ENCODE results near the gene COA1. TPM values are rescaled to one million over a fixed set of nuclear protein-coding genes. Genes with fewer than 3 reads are reported as not detected.

Gene COA1
- total RNA-seq, 4 donors from 2014 or later: 20.5 to 59.1 (median 42.3) TPM

DNA sequence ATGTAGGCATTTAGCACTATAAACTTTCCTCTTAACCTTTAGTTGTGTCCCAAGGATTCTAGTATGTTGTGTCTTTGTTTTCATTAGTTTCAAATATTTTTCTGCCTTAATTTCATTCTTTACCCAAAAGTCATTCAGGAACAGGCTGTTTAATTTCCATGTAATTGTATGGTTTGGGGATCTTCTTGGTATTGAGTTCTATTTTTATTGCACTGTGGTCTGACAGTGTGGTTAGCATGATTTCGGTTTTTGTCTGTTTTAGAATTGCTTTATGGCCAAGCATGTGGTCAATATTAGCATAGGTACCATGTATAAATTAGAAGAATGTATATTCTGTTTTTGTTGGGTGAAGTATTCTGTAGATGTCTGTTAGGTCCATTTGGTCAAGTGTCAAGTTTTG is 26.3 kb downstream of the COA1 start:
- Histone ChIP-seq H3K27ac (no peak overlapping the region), H3K27me3 (no peaks in the 10 kb centered on the region), H3K36me3 (peaks cover 0 to 13% (median 0%) of the 10 kb centered on the region in 3 donors), H3K9me3 (no peaks in the 10 kb centered on the region), H3K4me1 (peaks cover 0 to 10% (median 3%) of the 10 kb centered on the region in 3 donors), H3K4me3 (no peak overlapping the region)
- DNase-seq: no peak
- 27 to 85% methylated on average over 1 of the region's 1 CpG for WGBS, 2 donors
- TF ChIP-seq, protein P1, sequence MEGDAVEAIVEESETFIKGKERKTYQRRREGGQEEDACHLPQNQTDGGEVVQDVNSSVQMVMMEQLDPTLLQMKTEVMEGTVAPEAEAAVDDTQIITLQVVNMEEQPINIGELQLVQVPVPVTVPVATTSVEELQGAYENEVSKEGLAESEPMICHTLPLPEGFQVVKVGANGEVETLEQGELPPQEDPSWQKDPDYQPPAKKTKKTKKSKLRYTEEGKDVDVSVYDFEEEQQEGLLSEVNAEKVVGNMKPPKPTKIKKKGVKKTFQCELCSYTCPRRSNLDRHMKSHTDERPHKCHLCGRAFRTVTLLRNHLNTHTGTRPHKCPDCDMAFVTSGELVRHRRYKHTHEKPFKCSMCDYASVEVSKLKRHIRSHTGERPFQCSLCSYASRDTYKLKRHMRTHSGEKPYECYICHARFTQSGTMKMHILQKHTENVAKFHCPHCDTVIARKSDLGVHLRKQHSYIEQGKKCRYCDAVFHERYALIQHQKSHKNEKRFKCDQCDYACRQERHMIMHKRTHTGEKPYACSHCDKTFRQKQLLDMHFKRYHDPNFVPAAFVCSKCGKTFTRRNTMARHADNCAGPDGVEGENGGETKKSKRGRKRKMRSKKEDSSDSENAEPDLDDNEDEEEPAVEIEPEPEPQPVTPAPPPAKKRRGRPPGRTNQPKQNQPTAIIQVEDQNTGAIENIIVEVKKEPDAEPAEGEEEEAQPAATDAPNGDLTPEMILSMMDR (IDR thresholded peaks at IDR 0.05): no peak
- TF ChIP-seq POLR2A (IDR thresholded peaks at IDR 0.05): no peak
- intact Hi-C loops (cut with DNase I): no loop called here

DNA sequence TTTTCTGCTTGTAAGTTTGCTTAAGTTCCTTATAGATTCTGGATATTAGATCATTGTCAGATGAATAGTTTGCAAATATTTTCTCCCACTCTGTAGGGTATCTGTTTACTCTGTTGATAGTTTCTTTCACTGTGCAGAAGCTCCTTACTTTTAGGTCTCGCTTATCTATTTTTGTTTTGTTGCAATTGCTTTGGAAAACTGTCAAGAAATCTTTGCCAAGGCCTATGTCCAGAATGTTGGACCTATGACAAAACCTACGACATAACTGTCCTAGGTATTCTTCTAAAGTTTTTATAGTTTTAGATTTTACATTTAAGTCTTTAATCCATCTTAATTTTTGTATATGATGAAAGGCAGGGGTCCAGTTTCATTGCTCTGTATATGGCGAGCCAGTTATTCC is 27.4 kb downstream of the COA1 start:
- no peaks in the 10 kb centered on the region for H3K27me3 ChIP-seq
- H3K27ac ChIP-seq: no peak overlapping the region
- intact Hi-C loops (cut with DNase I): no loop called here
- H3K4me3 ChIP-seq: no peak overlapping the region
- H3K4me1 ChIP-seq: peaks cover 0 to 10% (median 3%) of the 10 kb centered on the region in 3 donors
- H3K9me3 ChIP-seq: no peaks in the 10 kb centered on the region
- TF ChIP-seq, protein P1 (IDR thresholded peaks at IDR 0.05): no peak
- TF ChIP-seq POLR2A (IDR thresholded peaks at IDR 0.05): no peak
- 66 to 77% methylated on average over 3 of the region's 3 CpGs for WGBS, 2 donors
- H3K36me3 ChIP-seq: peaks cover 0 to 13% (median 0%) of the 10 kb centered on the region in 3 donors
- no peak for DNase-seq

DNA sequence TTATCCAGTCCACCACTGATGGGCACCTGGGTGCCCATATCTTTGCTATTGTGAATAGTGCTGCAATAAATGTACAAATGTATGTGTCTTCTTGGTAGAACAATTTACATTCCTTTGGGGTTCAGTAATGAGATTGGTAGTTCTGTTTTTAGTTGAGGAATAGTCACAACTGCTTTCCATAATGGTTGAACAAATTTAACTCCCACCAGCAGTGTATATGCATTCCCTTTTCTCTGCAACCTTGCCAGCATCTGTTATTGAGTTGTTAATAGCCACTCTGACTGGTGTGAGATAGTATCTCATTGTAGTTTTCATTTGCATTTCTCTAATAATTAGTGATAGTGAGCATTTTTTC is 27.8 kb downstream of the COA1 start:
- Histone ChIP-seq H3K4me3 (no peak overlapping the region), H3K4me1 (peaks cover 0 to 10% (median 3%) of the 10 kb centered on the region in 3 donors), H3K27ac (no peak overlapping the region), H3K27me3 (no peaks in the 10 kb centered on the region), H3K36me3 (peaks cover 0 to 13% (median 0%) of the 10 kb centered on the region in 3 donors), H3K9me3 (no peaks in the 10 kb centered on the region)
- intact Hi-C loops (cut with DNase I): no loop called here
- TF ChIP-seq POLR2A (IDR thresholded peaks at IDR 0.05): no peak
- TF ChIP-seq, protein P1 (IDR thresholded peaks at IDR 0.05): no peak
- DNase-seq: no peak

DNA sequence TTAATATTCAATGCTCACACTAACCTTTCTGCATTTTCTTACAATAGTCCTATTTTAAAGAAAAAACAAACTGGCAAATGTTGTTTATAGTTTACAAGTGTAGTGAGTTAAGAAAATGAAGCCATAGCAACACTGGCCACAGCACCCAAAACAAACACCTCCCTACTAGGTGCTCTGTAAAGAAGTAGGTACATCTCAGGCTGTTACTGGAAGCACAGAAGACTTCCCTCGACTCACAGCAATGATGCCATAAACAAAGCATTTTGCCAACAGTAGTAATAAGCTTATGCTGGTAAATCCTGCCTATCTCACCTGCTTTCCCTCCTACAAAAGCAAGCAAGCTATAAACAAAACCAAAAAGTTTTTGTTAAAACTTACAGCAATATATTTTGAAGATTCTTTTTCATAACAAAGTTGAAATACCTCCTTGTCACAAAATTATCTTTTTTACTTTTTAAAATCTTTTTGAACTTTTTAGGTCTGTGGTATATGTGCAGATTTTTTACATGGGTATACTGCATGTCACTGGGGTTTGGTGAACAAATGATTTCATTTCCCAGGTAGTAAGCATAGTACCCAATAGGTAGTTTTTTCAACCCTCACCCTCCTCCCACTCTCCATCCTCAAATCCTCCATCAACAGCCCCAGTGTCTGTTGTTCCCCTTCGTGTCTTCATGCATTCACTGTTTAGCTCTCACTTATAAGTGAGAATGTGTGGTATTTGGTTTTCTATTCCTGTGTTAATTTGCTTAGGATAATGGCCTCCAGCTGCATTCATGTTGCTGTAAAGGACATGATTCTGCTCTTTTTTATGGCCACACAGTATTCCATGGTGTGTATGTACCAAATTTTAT is 28.4 kb downstream of the COA1 start:
- TF ChIP-seq, protein P1 (IDR thresholded peaks at IDR 0.05): no peak
- TF ChIP-seq POLR2A (IDR thresholded peaks at IDR 0.05): no peak
- intact Hi-C loops (cut with DNase I): no loop called here
- Histone ChIP-seq H3K27me3 (no peaks in the 10 kb centered on the region), H3K9me3 (no peaks in the 10 kb centered on the region), H3K4me3 (no peak overlapping the region), H3K4me1 (peaks cover 0 to 10% (median 3%) of the 10 kb centered on the region in 3 donors), H3K27ac (no peak overlapping the region), H3K36me3 (peaks cover 0 to 12% (median 0%) of the 10 kb centered on the region in 3 donors)
- DNase-seq: no peak
- 21 to 31% methylated on average over 2 of the region's 2 CpGs for WGBS, 2 donors

DNA sequence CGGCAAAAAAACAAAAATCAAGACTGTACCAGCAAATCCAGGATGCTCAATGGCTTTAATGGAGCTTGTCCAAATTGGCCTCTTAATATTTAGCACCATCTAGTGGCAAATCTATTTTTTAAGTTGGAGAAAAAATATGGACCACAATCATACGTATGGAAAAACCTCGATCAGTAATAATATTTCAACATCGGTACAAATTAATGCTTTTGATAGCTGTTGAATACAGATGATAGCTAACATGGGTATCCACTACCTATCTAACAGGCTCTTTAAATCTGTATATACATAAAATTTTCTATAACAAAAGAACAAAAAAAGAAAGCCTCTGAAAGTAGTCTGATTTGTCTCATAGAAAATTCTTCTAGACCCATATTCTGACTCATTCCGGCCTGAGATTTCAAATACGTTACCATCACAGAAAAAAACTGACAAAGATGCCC is 29.2 kb downstream of the COA1 start:
- Histone ChIP-seq H3K9me3 (no peaks in the 10 kb centered on the region), H3K4me1 (peaks cover 0 to 10% (median 3%) of the 10 kb centered on the region in 3 donors), H3K27me3 (no peaks in the 10 kb centered on the region), H3K4me3 (no peak overlapping the region), H3K36me3 (peaks cover 0 to 4% (median 0%) of the 10 kb centered on the region in 3 donors), H3K27ac (no peak overlapping the region)
- DNase-seq: no peak
- 11 to 16% methylated on average over 6 of the region's 6 CpGs for WGBS, 2 donors
- TF ChIP-seq POLR2A (IDR thresholded peaks at IDR 0.05): no peak
- TF ChIP-seq, protein P1 (IDR thresholded peaks at IDR 0.05): peak; percentile 37 to 81 (median 70)
- intact Hi-C loops (cut with DNase I): no loop called here

Data from esophagus squamous epithelium (tissue), 5 donors.